Osteocyte (in vitro differentiated cells): ENCODE measurements around the gene GPR132. TPM values are rescaled to one million over a fixed set of nuclear protein-coding genes. Genes with fewer than 3 reads are reported as not detected.
"Not testable (repeated sequence)": the region's sequence is repeated elsewhere in the genome, so short reads cannot be mapped to it uniquely, and the experiment has no call there.

Experiments used
- DNase-seq: peaks from one replicate; pipeline ENCODE4 v3.0.0; 2021; ENCODE audit warnings: mixed read lengths; ENCODE audit not compliant: unreplicated experiment; ENCODE audit errors: extremely low spot score
- H3K27ac Mint-ChIP-seq: one replicate; pipeline ENCODE4 v1.8.0; 2021; ENCODE audit warnings: mild to moderate bottlenecking, mixed read lengths; ENCODE audit not compliant: unreplicated experiment
- H3K27me3 Mint-ChIP-seq: one replicate; pipeline ENCODE4 v1.8.0; 2021; ENCODE audit warnings: mixed read lengths; ENCODE audit not compliant: unreplicated experiment
- H3K36me3 Mint-ChIP-seq: one replicate; pipeline ENCODE4 v1.8.0; 2021; ENCODE audit warnings: mixed read lengths; ENCODE audit not compliant: unreplicated experiment
- H3K4me1 Mint-ChIP-seq: one replicate; pipeline ENCODE4 v1.8.0; 2021; ENCODE audit warnings: mixed read lengths; ENCODE audit not compliant: unreplicated experiment
- H3K4me3 Mint-ChIP-seq: one replicate; pipeline ENCODE4 v1.8.0; 2021; ENCODE audit warnings: mild to moderate bottlenecking, moderate library complexity, mixed read lengths; ENCODE audit not compliant: unreplicated experiment
- H3K9me3 Mint-ChIP-seq: one replicate; pipeline ENCODE4 v1.8.0; 2021; ENCODE audit warnings: mixed read lengths; ENCODE audit not compliant: unreplicated experiment
- long read RNA-seq: library from polyadenylated mRNA; unstranded; transcript quantifications from one replicate; pipeline ENCODE4 v2.0.0, GENCODE V29; 2021
- total RNA-seq: library from RNA; stranded (reverse); gene quantifications from 2 replicates; pipeline ENCODE4 v1.2.1, GENCODE V29; 2021
- TF ChIP-seq, protein P1 (sequence below): fragments of 200-600 bp; sonication (generic); IDR thresholded peaks from 2 replicates; pipeline ENCODE4 v1.5.0; 2021; ENCODE audit warnings: antibody characterized with exemption, mild to moderate bottlenecking, moderate library complexity

The GPR132 gene, protein sequence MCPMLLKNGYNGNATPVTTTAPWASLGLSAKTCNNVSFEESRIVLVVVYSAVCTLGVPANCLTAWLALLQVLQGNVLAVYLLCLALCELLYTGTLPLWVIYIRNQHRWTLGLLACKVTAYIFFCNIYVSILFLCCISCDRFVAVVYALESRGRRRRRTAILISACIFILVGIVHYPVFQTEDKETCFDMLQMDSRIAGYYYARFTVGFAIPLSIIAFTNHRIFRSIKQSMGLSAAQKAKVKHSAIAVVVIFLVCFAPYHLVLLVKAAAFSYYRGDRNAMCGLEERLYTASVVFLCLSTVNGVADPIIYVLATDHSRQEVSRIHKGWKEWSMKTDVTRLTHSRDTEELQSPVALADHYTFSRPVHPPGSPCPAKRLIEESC
- total RNA-seq: 0.16 and 0.24 TPM in 2 replicates
- long read RNA-seq: 0 reads

DNA sequence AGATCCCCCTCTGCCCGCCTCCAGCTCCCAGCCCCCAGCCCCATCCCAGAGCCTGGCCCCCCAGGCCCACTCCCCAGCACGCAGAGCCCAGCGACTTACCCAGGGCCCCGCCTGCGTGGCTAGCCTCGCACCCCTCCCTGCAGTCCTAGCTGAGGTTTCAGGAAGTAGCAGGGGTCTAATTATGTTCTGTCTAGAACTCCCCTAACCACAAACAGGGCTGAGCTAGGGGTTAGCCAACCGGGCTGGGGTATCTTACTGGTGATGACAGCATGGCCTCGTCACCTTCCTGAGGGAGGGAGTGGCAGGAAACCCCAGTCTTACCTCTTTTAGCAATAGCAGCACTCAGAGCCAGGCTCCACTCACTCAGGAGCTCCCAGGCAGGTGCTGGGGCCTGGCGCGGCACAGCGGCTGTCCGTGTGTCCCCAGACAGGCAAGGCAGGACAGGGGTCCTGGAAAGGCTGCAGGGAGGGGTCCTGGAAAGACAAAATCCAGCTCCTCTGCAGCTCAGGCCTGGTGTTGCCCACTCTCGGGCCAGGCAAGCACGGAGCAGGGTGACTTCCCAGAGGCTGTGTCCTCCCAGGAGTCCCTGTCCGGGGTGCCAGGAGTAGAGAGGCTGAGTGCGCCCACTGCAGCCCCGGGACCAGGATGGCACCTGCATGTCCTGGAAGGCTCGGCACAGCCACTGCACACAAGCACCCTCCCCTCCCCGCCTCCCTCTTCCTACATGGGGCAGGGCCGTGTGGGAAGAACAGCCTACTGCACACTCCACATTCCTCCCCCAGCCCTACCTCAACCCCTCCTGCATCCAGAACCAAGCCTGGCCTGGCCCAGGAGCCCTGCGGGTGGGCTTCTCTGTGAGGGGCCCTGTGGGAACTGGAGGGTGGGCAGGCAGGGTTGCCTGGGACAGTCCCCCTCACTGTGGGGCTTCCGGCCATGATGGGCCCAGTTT lies at the start of gene GPR132:
GPR132 (minus strand) TSS at position 151 of the 949 bp plus-strand sequence. CDS start 10,010 bp downstream, outside the sequence.
- TF ChIP-seq, protein P1, sequence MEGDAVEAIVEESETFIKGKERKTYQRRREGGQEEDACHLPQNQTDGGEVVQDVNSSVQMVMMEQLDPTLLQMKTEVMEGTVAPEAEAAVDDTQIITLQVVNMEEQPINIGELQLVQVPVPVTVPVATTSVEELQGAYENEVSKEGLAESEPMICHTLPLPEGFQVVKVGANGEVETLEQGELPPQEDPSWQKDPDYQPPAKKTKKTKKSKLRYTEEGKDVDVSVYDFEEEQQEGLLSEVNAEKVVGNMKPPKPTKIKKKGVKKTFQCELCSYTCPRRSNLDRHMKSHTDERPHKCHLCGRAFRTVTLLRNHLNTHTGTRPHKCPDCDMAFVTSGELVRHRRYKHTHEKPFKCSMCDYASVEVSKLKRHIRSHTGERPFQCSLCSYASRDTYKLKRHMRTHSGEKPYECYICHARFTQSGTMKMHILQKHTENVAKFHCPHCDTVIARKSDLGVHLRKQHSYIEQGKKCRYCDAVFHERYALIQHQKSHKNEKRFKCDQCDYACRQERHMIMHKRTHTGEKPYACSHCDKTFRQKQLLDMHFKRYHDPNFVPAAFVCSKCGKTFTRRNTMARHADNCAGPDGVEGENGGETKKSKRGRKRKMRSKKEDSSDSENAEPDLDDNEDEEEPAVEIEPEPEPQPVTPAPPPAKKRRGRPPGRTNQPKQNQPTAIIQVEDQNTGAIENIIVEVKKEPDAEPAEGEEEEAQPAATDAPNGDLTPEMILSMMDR: no peak
- Mint-ChIP-seq H3K27me3 (peaks cover 2% of the 10 kb centered on the region), H3K27ac (no peak within 1 kb of the TSS), H3K4me1 (peaks cover 6% of the 10 kb centered on the region), H3K4me3 (no peak within 1 kb of the TSS), H3K9me3 (no peaks in the 10 kb centered on the region), H3K36me3 (no peaks in the 10 kb centered on the region)
- DNase-seq: no peak

DNA sequence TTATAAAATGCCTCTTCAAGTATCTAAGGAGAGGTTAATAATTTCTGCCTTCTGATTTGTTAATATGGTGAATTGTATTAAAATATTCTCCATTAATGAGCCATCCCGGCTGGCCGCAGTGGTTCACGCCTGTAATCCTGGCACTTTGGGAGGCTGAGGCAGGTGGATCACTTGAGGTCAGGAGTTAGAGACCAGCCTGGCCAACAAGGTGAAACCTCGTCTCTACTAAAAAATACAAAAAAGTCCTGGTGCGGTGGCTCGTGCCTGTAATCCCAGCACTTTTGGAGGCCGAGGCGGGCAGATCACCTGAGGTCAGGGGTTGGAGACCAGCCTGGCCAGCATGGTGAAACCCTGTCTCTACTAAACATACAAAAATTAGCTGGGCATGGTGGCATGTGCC lies 44.0 kb upstream of the GPR132 start:
- H3K36me3 Mint-ChIP-seq, H3K4me3 Mint-ChIP-seq, H3K4me1 Mint-ChIP-seq, H3K27ac Mint-ChIP-seq, H3K9me3 Mint-ChIP-seq: not testable (repeated sequence)
- H3K27me3 Mint-ChIP-seq: peaks cover 39% of the 10 kb centered on the region
- DNase-seq: peak; percentile 44

DNA sequence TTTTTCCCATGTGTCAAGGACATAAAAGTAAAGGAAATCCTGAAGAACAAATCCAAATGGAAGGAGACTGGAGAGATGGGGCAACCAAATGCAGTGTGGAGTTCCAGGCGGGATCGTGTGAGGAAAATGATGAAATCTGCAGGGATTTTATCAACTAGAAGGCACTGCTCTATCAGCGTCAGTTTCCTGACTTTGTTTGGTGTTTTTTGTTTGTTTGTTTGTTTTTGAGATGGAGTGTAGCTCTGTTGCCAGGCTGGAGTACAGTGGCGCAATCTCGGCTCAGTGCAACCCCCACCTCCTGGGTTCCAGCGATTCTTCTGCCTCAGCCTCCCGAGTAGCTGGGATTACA lies 43.3 kb upstream of the GPR132 start:
- Mint-ChIP-seq H3K9me3 (peaks cover 6% of the 10 kb centered on the region), H3K27ac (no peak overlapping the region)
- TF ChIP-seq, protein P1: no peak

DNA sequence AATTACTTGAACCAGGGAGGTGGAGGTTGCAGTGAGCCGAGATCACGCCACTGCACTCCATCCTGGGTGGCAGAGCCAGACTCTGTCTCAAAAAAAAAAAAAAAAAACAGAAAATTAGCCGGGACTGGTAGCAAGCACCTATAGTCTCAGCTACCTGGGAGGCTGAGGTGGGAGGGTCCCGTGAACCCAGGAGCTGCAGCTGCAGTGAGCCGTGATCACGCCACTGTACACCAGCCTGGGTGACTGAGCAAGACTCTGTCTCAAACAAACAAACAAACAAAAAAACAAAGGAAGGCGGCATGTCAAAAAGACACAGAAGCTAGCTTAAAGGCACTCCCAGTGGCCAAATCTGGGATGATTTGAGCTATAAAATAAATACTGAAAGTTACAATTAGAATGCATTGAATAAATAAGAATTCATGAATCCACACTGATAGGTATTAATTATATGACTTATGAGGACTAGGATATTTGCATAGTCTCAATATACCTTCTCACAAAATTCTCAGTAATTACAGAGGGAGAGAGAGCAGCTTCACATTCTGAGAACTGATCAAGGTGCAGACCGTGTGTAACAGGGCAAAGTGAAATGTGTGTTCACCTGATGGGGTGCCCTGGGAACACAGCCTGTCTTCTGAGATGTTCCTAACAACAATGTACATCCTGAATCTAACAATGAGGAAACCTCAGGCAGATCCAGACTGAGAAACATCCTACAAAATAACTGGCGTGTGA lies 42.7 kb upstream of the GPR132 start:
- Mint-ChIP-seq H3K4me3 (no peak overlapping the region), H3K27ac (no peak overlapping the region), H3K9me3 (peaks cover 7% of the 10 kb centered on the region), H3K27me3 (peaks cover 52% of the 10 kb centered on the region), H3K36me3 (peaks cover 5% of the 10 kb centered on the region), H3K4me1 (no peaks in the 10 kb centered on the region)
- TF ChIP-seq, protein P1: no peak
- peak; percentile 48 for DNase-seq

More for the DNA sequence above, 43.3 kb upstream of the GPR132 start:
- Mint-ChIP-seq H3K4me3 (no peak overlapping the region), H3K27me3 (peaks cover 46% of the 10 kb centered on the region), H3K36me3 (peaks cover 3% of the 10 kb centered on the region), H3K4me1 (no peaks in the 10 kb centered on the region)
- DNase-seq: peak; percentile 17

DNA sequence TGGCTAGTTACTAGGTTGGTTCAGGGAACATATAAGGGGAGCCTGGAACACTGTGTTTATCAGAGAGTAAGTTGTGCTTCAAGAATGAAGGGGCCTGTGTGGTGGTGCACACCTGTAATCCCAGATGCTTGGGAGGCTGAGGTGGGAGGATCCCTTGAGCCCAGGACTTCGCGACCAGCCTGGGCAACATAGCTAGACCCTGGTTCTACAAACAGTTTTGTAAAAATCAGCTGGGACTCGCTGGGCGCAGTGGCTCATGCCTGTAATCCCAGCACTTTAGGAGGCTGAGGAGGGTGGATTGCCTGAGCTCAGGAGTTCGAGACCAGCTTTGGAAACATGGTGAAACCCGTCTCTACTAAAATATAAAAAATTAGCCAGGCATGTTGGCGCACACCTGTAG lies 42.1 kb upstream of the GPR132 start:
- H3K27ac Mint-ChIP-seq: no peak overlapping the region
- TF ChIP-seq, protein P1: no peak
- H3K9me3 Mint-ChIP-seq: peaks cover 7% of the 10 kb centered on the region
- peaks cover 57% of the 10 kb centered on the region for H3K27me3 Mint-ChIP-seq
- peaks cover 5% of the 10 kb centered on the region for H3K36me3 Mint-ChIP-seq
- peak; percentile 56 for DNase-seq
- no peak overlapping the region for H3K4me3 Mint-ChIP-seq
- H3K4me1 Mint-ChIP-seq: no peaks in the 10 kb centered on the region
